Activated effector memory CD4-positive, alpha-beta T cell treated with anti-CD3 and anti-CD28 coated beads, Interleukin-2, amount 50 U/mL, for 16 hours (primary cell): ENCODE measurements around the gene PARD3.
"Not testable (repeated sequence)": the region's sequence is repeated elsewhere in the genome, so short reads cannot be mapped to it uniquely, and the experiment has no call there.

Experiments used
- DNase-seq: peaks from one replicate; pipeline ENCODE4 v3.0.0-alpha.2; 2020

PARD3 gene

GRCh38 chr10:34438741-34439140, 376.4 kb downstream of the PARD3 start:
- DNase-seq: no peak

GRCh38 chr10:34437906-34438305, 377.2 kb downstream of the PARD3 start:
- no peak for DNase-seq

GRCh38 chr10:34434119-34434594, 380.9 kb downstream of the PARD3 start:
- DNase-seq: no peak

- DNase-seq: no peak
Observed at GRCh38 chr10:34433241-34434076, 381.6 kb downstream of the PARD3 start.

- no peak for DNase-seq
Observed at GRCh38 chr10:34432589-34432988, 382.5 kb downstream of the PARD3 start.

GRCh38 chr10:34430685-34431084, 384.4 kb downstream of the PARD3 start:
- DNase-seq: no peak

- DNase-seq: no peak
Observed at GRCh38 chr10:34428501-34428900, 386.6 kb downstream of the PARD3 start.

GRCh38 chr10:34427911-34428216, 387.2 kb downstream of the PARD3 start:
- no peak for DNase-seq

- not testable (repeated sequence) for DNase-seq
Observed at GRCh38 chr10:34427158-34427910, 387.8 kb downstream of the PARD3 start.

GRCh38 chr10:34426538-34427157, 388.4 kb downstream of the PARD3 start:
- not testable (repeated sequence) for DNase-seq

- no peak for DNase-seq
Observed at GRCh38 chr10:34426041-34426440, 389.1 kb downstream of the PARD3 start.

- DNase-seq: no peak
Observed at GRCh38 chr10:34423673-34424625, 391.1 kb downstream of the PARD3 start.

GRCh38 chr10:34420795-34421194, 394.3 kb downstream of the PARD3 start:
- DNase-seq: no peak

- no peak for DNase-seq
Observed at GRCh38 chr10:34420273-34420672, 394.8 kb downstream of the PARD3 start.

GRCh38 chr10:34415039-34415438, 400.1 kb downstream of the PARD3 start:
- no peak for DNase-seq

- DNase-seq: no peak
Observed at GRCh38 chr10:34413756-34414587, 401.1 kb downstream of the PARD3 start.

- no peak for DNase-seq
Observed at GRCh38 chr10:34413214-34413613, 401.9 kb downstream of the PARD3 start.

GRCh38 chr10:34408956-34409355, 406.1 kb downstream of the PARD3 start:
- no peak for DNase-seq

- DNase-seq: no peak
Observed at GRCh38 chr10:34408381-34408780, 406.7 kb downstream of the PARD3 start.

GRCh38 chr10:34407324-34407805, 407.7 kb downstream of the PARD3 start:
- no peak for DNase-seq
